HG03442 (cell line): ENCODE measurements around the gene AP5B1.
"Not testable (repeated sequence)": the region's sequence is repeated elsewhere in the genome, so short reads cannot be mapped to it uniquely, and the experiment has no call there.

Experiments used
- ATAC-seq: cut with Tn5 transposase; IDR thresholded peaks from one replicate; pipeline ENCODE4 v1.9.1; 2021; ENCODE audit warnings: mild to moderate bottlenecking, moderate library complexity; ENCODE audit not compliant: unreplicated experiment

Gene AP5B1

DNA sequence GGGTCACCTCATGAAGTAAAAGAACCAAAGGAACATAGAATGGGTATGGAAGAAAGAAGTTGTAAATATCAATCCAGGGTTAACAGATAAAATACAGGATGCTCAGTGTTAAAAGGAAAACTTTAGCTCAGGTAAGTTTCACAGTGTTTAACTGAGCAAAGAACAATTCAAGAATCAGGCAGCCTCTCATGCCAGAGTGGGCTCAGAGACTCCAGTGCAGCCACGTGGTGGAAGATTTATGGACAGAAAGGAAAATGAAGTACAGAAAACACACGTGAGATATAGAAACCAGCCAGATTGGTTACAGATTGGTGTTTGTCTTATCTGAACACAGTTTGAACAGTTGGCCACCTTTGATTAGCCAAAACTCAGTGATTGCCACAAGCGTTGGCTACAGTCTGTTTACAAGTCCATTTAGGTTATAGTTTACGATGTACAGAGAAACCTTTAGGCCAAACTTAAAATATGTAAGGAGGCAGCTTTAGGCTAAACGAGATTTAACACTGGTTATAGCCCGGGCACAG is 9.1 kb downstream of the AP5B1 start:
- ATAC-seq, result no peak

DNA sequence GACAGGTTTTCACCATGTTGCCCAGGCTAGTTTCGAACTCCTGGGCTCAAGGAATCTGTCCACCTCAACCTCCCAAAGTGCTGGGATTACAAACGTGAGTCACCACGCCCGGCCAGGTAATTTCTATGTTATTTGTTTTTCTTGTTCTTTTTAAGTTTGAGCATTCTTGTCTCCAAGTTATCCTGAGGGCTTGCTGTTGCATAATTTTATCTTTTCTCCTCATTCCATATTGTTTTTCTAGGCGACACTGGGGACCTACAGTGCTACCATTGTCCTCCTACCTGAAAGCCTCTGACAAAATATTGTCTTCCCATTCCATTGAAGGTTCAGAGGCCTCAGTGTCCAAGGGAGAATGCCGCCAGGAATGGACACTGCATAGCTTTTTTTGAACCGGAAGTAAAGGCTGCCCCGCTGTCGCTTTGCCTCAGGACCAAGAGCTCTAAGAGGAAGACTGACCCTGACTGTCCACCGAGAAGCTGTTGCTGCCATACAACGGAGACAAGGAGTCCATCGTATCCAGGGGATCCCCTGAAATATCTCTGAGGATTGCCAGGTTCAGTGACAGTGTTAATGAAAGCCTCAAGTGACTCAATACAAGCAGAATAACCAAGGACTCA is 9.7 kb downstream of the AP5B1 start:
- no peak for ATAC-seq

DNA sequence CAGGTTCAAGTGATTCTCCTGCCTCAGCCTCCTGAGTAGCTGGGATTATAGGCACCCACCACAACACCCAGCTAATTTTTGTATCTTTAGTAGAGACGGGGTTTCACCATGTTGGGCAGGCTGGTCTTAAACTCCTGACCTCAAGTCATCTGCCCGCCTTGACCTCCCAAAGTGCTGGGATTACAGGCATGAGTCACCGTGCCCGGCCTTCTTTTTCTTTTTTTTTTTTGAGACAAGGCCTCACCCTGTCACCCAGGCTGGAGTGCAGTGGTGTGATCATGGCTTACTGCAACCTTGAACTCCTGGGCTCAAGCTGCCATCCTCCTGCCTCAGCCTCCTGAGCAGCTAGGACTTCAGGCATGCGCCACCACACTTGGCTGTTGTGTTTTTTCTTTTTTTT is 13.0 kb downstream of the AP5B1 start:
- ATAC-seq, result not testable (repeated sequence)

DNA sequence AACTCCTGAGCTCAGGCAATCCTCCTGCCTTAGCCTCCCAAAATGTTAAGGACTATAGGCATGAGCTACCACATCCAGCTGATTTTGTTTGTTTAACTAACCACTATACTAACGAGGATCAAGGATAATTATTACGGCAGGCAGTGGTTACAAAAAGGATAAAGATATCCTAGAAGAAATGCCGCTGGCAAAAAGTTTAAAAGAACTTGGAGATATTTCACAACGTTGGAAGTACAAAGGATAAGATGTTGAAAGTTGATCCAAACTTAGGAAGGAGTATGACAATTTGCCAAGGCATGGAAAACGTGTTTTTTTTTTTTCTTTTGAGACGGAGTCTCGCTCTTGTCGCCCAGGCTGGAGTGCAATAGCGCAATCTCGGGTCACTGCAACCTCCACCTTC is 13.4 kb downstream of the AP5B1 start:
- no peak for ATAC-seq

DNA sequence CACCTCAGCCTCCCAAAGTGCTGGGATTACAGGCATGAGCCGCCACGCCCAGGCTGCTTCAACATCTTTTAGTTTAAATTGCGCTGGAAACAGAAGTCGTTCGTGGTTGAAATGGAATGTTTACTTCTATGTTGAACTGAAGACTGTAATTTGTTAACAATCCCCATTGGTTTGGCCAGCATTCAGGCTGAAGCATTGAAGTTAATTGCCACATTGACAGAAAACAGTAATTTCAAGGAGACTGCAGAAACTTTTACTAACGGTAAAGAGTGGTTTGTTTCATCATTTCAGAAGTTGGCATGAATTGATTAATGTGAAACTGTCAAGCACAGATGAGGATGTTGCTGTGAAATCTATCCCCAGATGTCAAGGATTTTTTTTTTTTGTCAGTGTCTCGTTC is 14.2 kb downstream of the AP5B1 start:
- ATAC-seq, result no peak

DNA sequence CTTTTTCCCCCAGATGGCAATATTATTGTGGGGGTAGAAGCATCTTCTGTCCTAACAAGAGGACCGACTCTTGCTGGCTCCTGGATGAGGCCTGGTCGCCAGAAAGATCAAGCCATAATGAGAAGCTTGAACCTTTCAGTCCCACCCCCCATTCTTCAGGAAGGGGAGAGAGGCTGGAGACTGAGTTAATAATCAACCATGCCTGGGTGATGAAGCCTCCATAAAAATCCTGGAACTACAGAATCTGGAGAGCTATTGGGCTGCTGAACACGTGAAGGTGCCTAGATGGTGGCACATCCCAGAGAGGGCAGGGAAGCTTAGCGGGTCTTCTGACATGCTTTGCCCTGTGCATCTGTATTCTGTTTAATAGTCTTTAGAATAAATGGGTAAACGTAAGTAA is 16.3 kb downstream of the AP5B1 start:
- no peak for ATAC-seq

DNA sequence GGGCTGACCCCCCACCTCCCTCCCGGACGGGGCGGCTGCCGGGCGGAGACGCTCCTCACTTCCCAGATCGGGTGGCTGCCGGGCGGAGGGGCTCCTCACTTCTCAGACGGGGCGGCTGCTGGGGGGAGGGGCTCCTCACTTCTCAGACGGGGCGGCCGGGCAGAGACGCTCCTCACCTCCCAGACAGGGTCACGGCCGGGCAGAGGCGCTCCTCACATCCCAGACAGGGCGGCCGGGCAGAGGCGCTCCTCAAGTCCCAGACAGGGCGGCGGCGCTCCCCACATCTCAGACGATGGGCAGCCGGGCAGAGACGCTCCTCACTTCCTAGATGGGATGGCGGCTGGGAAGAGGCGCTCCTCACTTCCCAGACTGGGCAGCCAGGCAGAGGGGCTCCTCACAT is 18.0 kb downstream of the AP5B1 start:
- ATAC-seq, result not testable (repeated sequence)

DNA sequence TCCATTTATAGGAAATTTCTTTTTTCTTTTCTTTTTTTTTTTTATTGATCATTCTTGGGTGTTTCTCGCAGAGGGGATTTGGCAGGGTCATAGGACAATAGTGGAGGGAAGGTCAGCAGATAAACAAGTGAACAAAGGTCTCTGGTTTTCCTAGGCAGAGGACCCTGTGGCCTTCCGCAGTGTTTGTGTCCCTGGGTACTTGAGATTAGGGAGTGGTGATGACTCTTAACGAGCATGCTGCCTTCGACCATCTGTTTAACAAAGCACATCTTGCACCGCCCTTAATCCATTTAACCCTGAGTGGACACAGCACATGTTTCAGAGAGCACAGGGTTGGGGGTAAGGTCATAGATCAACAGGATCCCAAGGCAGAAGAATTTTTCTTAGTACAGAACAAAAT is 18.6 kb downstream of the AP5B1 start:
- ATAC-seq, result not testable (repeated sequence)

DNA sequence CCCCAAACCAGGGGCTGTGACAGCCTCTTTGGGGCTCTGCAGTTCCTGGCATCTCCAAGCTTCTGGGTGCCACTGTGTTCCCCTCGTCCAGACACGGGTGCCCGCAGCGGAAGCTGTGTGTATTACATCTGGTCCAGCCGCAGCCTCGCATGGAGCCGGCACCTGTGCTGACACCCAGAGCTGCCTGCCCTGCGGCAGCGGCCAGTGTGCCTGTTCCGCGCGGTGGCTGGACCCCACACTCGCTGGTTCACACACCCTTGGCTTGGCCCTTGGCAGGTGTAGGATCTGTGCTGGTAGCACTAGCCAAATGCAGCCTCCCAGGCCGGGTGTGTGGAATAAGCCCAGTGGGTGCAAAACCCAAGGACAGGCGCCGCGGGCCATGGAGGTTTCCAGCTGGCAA is 35.7 kb downstream of the AP5B1 start:
- ATAC-seq, result no peak

DNA sequence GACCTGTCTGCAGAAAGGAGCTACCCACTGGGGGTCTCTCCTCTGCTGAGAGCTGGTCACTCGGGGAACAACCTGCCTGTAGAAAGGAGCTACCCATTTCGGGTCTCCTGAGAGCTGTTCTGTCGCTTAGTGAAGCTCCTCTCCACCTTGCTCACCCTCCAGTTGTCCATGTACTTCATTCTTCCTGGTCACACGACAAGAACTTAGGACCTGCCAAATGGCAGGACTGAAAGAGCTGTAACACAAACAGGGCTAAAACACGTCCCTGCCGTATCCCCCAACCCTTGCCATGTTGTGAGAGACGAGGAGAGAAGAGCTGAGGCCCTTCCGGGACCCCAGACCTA is 36.1 kb downstream of the AP5B1 start:
- no peak for ATAC-seq

DNA sequence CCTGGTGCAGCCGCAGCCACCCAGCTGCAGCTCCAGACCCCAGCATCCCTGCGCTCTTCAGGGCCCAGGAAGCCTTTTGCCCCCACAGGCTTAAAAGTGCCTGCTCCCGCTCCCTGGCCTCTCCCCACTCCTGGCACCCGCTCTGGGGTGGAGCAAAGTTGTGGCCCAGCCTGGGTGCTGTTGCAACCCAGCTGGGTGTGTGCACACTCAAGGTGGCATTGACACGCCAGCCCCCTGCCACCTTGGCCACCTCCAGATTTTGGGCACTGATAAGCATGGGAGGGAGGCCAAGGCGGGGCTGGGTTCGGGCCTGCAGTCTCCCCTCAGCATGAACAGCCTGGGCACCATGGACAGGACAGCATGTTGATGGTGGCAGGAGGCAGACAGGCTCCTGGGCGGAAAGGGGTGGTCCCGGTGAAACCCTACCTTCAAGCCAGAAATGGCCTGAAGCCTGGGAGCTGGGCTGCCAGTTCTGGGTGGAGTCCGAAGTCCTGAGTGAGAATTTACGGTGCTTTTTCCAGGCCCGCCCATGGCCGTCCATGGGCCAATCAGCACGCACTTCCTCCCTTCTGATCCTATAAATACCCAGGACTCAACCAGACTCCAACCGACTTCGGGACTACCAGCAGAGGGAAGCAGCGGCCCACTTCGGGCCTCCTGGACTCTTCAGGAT is 36.6 kb downstream of the AP5B1 start:
- ATAC-seq, result no peak

DNA sequence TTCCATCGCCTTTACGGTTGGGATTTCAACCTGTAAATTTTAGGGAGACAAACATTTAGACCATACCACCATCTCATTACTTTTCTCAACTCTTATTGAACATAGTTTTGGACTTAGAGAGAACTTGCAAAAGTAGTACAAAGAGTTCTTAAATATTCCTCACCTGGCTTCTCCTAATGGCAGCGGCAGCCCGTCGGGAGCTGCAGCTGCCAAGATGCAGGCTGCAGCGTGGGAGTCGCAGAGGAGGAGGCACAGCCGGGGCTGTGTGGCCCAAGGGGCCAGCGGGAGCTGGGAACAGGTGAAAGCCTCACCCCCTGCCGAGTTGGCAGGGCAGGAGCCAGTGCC is 37.1 kb downstream of the AP5B1 start:
- ATAC-seq, result no peak

DNA sequence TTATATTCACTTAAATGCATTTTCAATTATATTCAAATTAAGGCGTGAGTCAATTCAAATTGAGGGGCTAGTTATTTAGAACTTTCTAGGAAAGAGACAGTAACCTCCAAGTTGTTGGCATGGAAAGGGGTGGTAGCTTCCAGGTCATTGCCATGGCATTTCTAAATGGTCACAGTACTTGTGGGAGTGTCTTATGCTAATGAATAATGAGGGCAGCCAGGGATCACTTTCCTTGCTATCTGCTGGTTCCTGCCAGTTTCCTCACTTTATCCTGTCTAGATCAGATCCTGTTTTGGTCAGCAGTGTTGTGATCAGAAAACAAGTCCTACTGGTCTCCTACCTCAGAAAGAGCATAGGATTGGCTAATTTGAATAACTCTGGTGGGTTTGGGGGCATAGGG is 38.4 kb downstream of the AP5B1 start:
- ATAC-seq, result no peak

DNA sequence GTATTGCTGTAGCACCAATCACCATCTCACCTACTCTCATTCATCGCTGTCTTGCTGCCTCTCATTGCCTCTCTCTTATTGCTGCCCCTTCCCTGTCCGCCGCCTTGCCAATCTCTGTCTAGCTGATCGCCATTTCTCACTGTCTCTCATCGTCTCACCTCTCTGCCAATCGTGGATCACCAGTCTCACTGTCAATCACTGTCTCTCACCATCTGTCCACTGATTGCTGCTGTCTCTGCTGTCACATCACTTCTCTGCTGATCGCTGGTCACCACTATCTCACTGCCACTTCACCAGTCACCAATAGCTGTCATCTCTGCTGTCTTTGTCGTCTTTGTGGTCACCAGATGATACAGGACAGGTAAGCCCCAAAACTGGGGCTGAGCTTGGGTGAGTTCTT is 39.6 kb downstream of the AP5B1 start:
- ATAC-seq, result no peak

DNA sequence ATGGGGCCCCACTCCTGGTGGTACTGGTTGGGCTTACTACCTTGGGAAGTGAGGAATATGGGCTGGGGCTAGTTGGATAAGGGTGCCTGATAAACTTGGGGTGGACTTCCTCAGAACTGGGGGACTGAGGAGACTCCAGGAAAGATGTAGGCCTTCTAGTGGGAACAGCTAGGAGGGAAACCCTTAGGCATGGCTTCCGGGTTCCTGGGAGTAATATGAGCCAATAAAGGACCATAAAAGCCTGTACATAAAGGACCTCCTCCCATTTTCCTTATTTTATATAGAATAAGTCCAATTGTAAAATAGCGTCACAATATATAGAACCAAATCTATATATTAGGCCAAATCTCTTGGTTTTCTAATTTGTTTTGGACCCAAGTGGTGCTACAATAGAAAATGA is 41.8 kb downstream of the AP5B1 start:
- no peak for ATAC-seq

DNA sequence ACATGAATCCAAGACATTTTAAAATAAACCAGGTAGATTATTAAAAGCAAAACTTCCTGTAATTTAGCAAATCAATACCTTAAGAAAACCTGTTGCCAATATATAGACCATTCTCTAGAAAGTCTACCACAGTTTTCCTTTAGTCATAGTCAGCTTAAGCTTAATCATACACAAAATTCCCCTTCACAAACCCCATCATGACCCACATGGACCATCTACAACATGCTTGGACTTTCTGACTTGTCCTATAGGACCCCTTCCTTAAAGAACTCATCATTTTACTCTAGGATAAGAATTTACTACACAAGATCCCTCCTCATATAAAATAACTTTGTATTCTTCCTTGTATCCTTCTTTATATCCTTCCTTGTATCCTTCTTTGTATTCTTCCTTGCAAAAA is 44.0 kb downstream of the AP5B1 start:
- no peak for ATAC-seq

DNA sequence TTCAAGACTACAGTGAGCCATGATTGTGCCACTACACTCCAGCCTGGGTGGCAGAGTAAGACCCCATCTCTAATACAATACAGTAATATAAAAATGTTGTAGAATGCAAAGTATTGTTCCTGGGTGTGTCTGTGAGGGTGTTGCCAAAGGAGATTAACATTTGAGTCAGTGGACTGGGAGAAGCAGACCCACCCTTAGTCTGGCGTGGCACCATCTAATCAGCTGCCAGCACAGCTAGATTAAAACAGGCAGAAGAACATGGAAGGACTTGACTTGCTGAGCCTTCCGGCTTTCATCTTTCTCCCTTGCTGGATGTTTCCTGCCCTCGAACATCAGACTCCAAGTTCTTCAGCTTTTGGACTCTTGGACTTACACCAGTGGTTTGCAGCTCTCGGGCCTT is 45.7 kb downstream of the AP5B1 start:
- not testable (repeated sequence) for ATAC-seq

DNA sequence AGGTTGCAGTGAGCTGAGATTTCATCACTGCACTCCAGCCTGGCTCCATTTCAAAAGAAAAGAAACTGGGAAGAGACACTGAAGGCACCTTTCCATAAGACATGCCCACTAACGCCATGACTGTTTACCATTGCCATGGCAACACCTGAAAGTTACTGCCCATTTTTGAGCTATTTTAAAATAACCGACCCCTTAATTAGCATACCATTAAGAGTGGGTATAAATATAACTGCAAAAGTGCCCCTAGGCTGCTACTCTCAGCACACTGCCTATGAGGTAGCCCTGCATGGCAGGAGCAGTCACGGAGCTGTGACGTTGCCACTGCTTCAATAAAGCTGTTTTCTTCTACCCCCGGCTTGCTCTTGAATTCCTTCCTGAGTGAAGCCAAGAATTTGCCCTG is 50.3 kb downstream of the AP5B1 start:
- no peak for ATAC-seq

DNA sequence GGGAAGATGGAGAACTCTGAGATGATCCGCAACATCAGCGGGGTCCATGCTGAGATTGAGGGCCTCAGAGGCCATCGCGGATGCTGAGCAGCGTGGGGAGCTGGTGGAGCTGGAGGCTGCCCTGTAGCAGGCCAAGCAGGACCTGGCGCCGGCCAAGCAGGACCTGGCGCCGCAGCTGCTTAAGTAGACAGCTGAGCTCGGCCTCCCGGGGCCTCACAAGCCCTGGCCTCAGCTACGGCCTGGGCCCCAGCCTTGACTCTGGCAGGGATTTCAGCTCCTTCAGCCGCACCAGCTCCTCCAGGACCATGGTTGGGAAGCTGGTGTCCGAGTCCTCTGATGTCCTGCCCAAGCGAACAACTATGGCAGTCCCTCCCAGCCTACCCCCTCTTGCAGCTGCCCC is 52.9 kb downstream of the AP5B1 start:
- no peak for ATAC-seq

DNA sequence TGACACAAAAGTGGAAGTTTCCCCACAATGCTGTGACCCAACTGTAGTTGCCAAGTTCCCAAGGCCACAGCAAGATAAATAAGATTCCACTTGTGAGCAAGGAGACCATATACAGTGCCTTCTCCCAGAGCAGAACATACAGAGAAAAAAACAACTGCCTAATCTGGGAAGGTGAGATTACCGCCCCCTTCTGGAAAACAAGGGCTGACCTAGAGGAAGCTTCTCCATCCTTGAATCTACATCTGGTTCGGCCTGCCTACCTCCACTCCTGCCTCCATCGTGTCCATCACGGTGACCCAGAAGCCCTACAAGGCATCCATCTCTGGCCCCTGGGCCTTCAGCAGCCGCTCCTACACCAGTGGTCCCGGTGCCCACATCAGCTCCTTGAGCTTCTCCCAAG is 54.1 kb downstream of the AP5B1 start:
- no peak for ATAC-seq
